ENCODE measurements around the gene CHL1.

Gene CHL1

DNA sequence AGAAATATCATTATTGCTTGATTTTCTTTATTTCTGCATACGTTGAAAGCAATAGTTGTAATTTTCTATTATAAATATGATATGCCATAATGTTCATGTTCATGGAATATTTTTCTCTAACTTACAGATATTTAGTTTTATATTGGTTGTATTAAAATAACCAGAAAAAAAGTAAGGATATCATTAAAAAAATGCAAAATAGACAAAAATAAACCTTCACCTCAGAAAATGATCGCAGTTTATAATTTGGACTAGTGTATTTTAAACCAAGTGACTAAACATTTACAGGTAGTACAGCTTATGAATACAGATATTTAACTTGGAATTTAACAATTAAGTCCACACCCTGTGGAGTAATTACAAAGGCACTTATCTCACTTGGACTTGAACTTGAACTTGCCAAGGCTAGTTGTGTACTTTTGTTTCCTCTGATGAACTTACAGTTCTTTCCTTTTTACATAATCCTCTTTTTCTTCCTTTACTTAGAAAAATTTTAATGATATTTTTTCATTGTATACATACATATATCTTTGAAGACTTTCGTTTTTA lies 156.7 kb downstream of the CHL1 start:
- TF ChIP-seq GATA3 (IDR thresholded peaks at IDR 0.05; ENCODE audit: low read depth, low read length) (no peak), GATA2 (IDR thresholded peaks at IDR 0.05; ENCODE audit: low read depth, low read length) (no peak)

DNA sequence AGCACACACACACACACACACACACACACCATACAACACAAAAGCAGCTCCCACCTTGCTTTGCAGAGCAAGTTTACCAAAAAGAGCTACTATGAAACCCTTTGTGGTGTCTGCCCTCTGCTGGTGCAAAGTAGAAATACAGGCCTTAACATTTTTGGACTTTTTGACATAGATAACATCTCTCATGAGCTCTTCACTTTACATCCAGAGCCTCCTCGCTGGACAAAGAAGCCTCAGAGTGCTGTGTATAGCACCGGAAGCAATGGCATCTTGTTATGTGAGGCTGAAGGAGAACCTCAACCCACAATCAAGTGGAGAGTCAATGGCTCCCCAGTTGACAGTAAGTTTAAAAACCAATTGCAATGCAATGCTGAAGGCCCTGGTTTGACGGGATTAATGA lies 157.9 kb downstream of the CHL1 start:
- TF ChIP-seq GATA3 (IDR thresholded peaks at IDR 0.05; ENCODE audit: low read depth, low read length) (peak; percentile 77), GATA2 (IDR thresholded peaks at IDR 0.05; ENCODE audit: low read depth, low read length) (peak; percentile 84)

GRCh38 chr3:355622-356021 lies 159.1 kb downstream of the CHL1 start:
- TF ChIP-seq GATA3 (IDR thresholded peaks at IDR 0.05; ENCODE audit: low read depth, low read length) (no peak), GATA2 (IDR thresholded peaks at IDR 0.05; ENCODE audit: low read depth, low read length) (no peak)

DNA sequence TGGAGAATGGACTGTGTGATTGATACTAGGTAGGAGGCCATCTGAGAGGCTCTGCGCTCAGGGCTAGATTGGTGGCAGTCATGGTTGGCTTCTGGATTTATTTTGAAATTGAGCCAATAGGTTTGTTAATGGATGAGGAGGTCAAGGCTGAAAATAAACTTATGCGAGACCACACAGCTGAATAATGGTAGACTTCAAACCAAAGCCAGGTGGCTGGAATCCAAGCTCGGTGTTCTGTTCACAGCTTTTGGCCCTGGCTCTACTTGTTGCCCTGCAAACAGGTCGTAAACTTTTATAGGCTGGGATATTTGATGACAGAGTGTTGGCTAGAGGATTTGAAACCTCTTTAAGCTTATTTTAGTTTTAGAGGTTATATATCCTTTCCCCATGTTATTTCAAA lies 160.4 kb downstream of the CHL1 start:
- TF ChIP-seq GATA3 (IDR thresholded peaks at IDR 0.05; ENCODE audit: low read depth, low read length) (no peak), GATA2 (IDR thresholded peaks at IDR 0.05; ENCODE audit: low read depth, low read length) (no peak)

DNA sequence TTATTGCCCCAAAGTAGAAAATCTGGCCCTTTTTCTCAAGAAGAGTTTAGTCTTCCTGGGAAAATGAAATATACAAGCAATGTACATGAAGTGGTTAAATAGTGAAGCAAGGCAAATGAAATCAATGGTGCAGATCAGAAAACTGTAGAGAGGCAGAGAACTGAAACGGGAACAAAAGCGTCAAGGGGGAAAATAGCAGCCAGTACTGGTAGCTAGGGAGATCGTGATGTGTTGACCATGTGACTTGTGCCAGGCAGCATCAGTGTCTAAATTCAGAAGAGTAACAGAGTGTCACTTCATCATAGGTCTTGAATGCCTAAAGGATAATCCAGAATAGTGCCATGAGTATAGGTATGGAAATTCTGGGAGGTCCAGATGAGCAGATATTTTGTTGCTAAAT lies 163.1 kb downstream of the CHL1 start:
- TF ChIP-seq GATA3 (IDR thresholded peaks at IDR 0.05; ENCODE audit: low read depth, low read length) (no peak), GATA2 (IDR thresholded peaks at IDR 0.05; ENCODE audit: low read depth, low read length) (no peak)

- TF ChIP-seq GATA3 (IDR thresholded peaks at IDR 0.05; ENCODE audit: low read depth, low read length) = no peak
- no peak for TF ChIP-seq GATA2 (IDR thresholded peaks at IDR 0.05; ENCODE audit: low read depth, low read length)
Observed at GRCh38 chr3:362681-363338, 166.2 kb downstream of the CHL1 start.

DNA sequence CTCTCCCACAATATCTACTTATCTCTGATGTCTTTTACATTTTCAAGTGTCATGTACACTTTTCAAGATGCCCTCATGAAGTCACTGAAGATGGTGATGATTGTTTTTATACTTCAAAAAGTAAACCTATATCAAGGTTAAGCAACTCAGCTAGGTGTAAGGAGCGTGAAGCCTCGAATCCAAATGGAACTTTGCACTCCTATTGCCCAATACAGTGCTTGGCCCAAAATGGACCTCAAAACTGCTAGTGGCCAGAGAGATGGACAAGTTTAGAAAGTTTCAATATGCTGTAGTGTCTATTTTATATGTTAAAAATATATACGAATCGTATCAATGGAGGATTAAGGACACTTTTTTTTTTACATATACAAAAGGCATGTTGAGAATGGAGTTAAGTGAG lies 167.7 kb downstream of the CHL1 start:
- TF ChIP-seq GATA2 (IDR thresholded peaks at IDR 0.05; ENCODE audit: low read depth, low read length) (no peak), GATA3 (IDR thresholded peaks at IDR 0.05; ENCODE audit: low read depth, low read length) (no peak)

GRCh38 chr3:365268-365667 lies 168.7 kb downstream of the CHL1 start:
- no peak for TF ChIP-seq GATA2 (IDR thresholded peaks at IDR 0.05; ENCODE audit: low read depth, low read length)
- no peak for TF ChIP-seq GATA3 (IDR thresholded peaks at IDR 0.05; ENCODE audit: low read depth, low read length)

DNA sequence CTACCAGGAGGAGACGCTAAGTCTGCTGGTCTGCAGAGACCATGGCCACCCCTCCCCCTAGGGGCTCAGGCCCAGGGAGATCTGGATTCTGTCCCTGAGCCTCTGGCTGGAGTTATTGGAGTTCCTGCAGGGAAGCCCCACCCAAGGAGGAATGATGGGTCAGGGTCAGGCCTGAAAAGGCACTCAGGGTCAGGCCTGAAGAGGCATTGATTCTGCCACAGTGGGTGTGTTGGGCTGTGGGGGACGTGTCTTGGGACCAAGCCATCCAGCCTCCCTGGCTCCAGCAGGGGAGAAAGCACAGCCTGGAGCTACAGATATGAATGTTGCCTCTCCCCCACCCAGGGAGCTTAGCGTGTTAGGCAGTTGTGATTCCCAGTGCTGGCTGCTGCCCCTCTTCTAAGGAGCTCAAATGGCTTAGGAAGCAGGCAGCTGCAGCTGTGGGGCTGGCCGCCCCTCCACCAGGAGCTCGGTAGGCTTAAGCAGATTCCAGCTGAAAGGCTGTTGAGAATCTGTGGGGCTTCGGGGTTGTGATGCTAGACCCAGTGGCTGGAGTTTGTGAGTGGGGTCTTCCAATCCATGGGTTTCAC lies 176.7 kb downstream of the CHL1 start:
- no peak for TF ChIP-seq GATA3 (IDR thresholded peaks at IDR 0.05; ENCODE audit: low read depth, low read length)

DNA sequence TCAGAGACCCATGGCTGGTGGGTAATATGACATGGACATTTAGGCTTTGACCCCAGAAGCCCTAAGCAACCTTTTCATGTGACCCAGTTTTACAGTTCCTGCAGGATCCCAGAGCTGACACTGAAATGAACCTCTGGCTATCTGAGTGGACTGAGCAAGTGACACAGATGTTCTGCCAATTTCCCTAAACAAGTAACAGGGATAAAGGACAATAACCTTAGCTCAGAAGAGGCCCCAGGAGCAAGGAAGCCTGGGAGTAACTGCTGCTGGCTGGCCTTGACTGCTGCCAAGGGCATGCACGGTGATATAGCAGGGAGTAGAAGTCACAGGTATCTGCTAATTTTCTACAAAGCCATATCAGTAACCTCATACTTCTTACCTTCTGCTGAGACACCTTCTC lies 177.9 kb downstream of the CHL1 start:
- no peak for TF ChIP-seq GATA3 (IDR thresholded peaks at IDR 0.05; ENCODE audit: low read depth, low read length)
- TF ChIP-seq GATA2 (IDR thresholded peaks at IDR 0.05; ENCODE audit: low read depth, low read length) = no peak

DNA sequence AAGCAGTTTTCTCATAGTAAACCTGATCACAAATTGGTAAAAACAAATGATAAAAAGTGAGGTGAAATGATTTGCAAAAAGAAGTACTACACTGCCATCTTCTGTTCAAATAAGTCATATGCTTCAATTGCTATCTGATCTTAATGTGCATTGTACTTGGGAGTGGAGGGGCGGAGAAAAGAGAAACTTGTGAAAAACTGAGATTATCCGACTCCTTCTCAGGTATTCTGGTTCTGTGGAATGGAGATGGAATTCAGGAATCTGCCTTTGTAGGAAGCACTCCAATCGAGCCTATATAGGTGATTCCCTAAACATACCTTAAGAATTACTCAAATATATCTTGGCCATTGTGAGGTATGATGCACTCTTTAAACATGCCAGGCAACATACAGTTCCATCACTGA lies 180.6 kb downstream of the CHL1 start:
- no peak for TF ChIP-seq GATA3 (IDR thresholded peaks at IDR 0.05; ENCODE audit: low read depth, low read length)
- no peak for TF ChIP-seq GATA2 (IDR thresholded peaks at IDR 0.05; ENCODE audit: low read depth, low read length)

- TF ChIP-seq GATA2 (IDR thresholded peaks at IDR 0.05; ENCODE audit: low read depth, low read length) = no peak
- no peak for TF ChIP-seq GATA3 (IDR thresholded peaks at IDR 0.05; ENCODE audit: low read depth, low read length)
Observed at GRCh38 chr3:380801-381200, 184.2 kb downstream of the CHL1 start.

- TF ChIP-seq GATA2 (IDR thresholded peaks at IDR 0.05; ENCODE audit: low read depth, low read length) (no peak), GATA3 (IDR thresholded peaks at IDR 0.05; ENCODE audit: low read depth, low read length) (no peak)
Observed at GRCh38 chr3:385151-385550, 188.6 kb downstream of the CHL1 start.

GRCh38 chr3:394775-395174 lies 198.2 kb downstream of the CHL1 start:
- TF ChIP-seq GATA2 (IDR thresholded peaks at IDR 0.05; ENCODE audit: low read depth, low read length) (no peak), GATA3 (IDR thresholded peaks at IDR 0.05; ENCODE audit: low read depth, low read length) (no peak)

DNA sequence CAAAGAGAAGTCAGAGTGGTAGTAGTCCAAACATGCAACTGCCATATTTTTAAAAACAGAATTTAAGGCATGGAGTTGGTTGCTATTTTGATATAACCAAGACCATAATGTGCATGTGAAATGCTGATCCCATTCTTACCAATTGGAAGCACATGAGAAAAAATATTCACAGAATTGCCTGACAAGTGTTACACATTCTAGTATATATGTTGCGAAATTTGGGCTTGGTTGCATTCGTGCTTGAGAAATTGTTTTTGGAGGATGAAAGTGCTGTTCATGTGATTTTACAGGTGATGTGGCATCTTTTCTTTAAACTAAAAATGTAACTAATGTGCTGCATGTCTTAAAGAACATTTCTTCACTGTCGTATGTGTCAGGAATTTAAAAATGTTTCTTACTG lies 199.7 kb downstream of the CHL1 start:
- TF ChIP-seq GATA3 (IDR thresholded peaks at IDR 0.05; ENCODE audit: low read depth, low read length) (no peak), GATA2 (IDR thresholded peaks at IDR 0.05; ENCODE audit: low read depth, low read length) (no peak)
